ENCODE data around the gene SNCAIP.

- TF ChIP-seq CTCF (IDR thresholded peaks at IDR 0.05; ENCODE audit: low read depth, low read length) (no peak), POLR2A (IDR thresholded peaks at IDR 0.05; ENCODE audit: extremely low read depth, insufficient read length) (no peak)
Measured at GRCh38 chr5:122363623-122364022, 51.6 kb downstream of the SNCAIP start.
